Urothelium cell line (cell line): ENCODE measurements around the gene LTB4R.

Experiments
- DNase-seq: peaks from one replicate; pipeline ENCODE4 v3.0.0; 2011; ENCODE audit warnings: low spot score, mixed read lengths
- FAIRE-seq: peaks from 2 replicates; lab custom pipeline; 2011; peaks lifted over from hg19 to GRCh38; lab: Jason Lieb, UNC

LTB4R gene

GRCh38 chr14:24299255-24300191 is 11.8 kb upstream of the LTB4R start, which contains the start of the genes DHRS1 and NOP9:
TSS of gene DHRS1 (minus strand) at chr14:24299780. CDS start at chr14:24299106, 674 bp downstream.
TSS of gene NOP9 (plus strand) at chr14:24299850. CDS start at chr14:24299955, 105 bp downstream.
- DNase-seq = peak; percentile 92
- no peak for FAIRE-seq

GRCh38 chr14:24300326-24300980 is 10.8 kb upstream of the LTB4R start:
- DNase-seq (no peak), FAIRE-seq (no peak)

GRCh38 chr14:24304019-24304387 is 7.3 kb upstream of the LTB4R start:
- DNase-seq (no peak), FAIRE-seq (no peak)

DNA sequence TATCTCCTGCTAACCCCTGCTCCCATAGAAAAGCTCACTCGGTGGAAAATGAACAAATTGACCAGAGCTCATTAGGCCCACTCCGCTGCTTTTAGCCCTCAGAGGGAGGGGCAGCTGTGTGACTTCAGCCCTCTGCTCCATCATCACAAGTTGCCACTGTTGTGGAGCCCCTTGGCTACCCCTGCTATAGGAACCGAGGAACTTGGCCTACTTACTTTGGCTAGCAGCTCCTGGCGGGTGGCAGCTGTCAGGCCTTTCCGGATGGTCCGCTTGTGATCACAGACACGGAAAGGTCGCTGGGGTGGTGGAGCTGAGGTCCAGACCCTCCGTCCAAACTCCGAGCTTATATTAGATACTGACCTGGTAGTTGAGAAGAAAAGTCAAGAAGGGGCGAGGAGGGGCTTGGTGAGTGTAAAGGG is 4.1 kb upstream of the LTB4R start:
- DNase-seq = no peak

GRCh38 chr14:24307575-24308341 is 3.5 kb upstream of the LTB4R start, which contains the start of gene CIDEB:
TSS of gene CIDEB (minus strand) at chr14:24307977. CDS start at chr14:24307858, 119 bp downstream.
- peak; percentile 73 for DNase-seq

More for the DNA sequence above, 4.1 kb upstream of the LTB4R start:
- FAIRE-seq = no peak

GRCh38 chr14:24308342-24309124 is 2.8 kb upstream of the LTB4R start:
- no peak for FAIRE-seq
- DNase-seq = no peak

More at GRCh38 chr14:24307575-24308341, 3.5 kb upstream of the LTB4R start, which contains the start of gene CIDEB:
- FAIRE-seq = no peak

DNA sequence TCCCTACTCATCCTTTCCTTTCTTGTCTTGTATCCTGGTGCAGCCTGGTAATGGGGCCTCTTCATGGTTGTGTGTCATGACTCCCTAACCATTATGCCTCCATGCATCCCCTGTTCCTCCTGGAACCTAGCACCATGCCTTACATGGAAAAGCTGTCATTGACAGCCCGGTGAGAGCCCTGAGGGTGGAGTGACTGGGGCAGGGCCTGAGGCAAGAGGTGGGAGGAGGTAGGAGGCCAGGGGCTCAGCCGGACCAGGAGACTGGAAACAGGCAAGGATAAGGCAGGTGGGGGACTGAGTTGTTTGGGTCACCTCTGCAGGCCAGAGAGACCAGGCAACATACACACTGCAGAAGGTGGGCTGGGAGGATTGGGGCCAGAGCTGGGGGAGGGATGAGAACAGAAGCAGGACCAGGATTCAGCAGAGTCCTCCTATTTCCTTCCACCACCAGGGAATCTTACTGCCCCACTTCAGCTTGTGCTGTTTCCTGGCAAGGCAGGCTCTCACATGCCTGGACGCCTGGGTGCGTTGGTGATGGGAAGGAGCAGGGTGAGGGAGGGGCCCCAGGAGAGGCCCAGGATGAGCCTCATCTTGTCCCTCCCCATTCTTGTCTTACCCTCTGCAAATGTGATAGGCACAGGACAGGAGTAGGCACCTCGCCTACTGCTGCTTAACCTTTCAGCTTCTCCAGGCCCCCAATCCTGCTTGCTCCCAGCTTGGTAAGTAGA is 1.6 kb upstream of the LTB4R start, which contains the start of gene LTB4R2:
Gene LTB4R2, plus strand, starts transcription at position 603 of the 727 bp plus-strand sequence. CDS start 525 bp downstream, outside the sequence.
- FAIRE-seq = no peak
- DNase-seq = no peak

DNA sequence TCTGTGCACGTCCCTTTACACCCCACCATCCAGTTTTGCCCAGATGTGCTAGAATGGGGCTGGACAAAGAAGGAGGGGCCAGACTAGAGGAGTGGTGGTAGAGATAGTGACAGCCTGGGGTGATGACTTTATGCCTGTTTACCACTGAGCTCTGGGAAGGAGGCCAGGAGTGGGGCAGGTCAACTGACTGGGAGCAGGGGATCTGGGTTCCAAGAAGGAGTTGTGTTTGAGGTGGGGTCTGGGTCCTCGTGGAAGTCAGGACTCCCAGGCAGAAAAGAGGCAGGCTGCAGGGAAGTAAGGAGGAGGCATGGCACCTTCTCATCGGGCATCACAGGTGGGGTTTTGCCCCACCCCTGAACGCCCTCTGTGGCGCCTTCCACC is 1.0 kb upstream of the LTB4R start:
- DNase-seq = no peak
- FAIRE-seq = no peak

GRCh38 chr14:24311837-24312615 is 724 bp downstream of the LTB4R start:
- DNase-seq (no peak), FAIRE-seq (no peak)

DNA sequence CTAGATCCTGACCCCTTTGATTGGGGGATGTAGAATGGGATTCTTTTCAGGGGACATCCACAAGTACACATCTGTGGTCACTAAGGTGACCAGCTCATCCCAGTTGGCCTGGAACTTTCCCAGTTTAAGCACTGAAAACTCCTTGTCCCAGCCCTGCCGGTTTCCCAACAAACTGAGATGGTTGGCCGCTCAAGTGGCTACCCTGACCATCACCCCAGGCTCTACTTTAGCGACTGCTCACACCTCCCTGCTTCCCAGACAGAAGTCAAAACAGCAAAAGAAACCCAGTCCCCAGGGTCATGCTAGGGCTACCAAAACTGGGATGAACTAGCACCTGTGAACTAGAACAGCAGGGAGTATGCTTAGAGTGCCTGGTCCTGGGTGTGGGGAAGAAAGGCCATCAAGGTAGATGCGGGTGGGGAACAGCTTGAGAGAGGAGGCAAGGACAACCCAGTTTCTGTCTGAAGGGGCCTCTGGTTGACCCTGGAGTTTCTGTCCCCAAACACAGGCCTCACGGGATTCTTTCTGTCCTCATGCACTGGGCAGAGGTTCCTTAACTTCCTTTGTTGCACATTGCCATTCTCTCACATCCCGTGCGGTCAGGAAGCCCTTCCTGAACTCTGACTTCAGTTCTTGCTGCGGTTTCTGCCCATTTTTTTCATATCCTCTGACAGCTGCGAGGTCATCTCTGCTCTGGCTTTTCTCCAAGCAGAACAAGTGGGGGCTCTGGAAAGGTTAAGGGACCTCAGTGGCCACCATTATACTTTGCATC is 1.6 kb downstream of the LTB4R start:
- no peak for FAIRE-seq
- DNase-seq = no peak

DNA sequence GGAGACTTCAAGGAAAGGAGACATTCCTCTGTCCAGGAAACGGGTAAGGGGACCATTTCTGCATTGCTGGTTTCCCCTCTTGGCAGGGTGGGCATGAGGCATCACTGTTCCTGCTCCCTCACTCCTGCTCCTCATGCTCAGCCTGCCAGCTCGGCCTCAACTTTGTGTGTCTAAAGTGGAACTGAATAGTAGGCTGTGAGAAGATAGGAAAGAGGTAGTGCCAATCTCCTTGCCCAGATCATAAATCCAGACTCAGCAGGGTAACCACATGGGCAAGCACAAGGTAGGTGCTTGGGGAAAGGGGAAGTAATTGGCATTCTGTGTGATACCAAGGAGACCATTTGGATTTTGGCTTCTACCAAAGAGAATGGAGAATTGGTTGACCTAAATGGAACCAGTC is 2.6 kb downstream of the LTB4R start:
- no peak for FAIRE-seq
- no peak for DNase-seq

DNA sequence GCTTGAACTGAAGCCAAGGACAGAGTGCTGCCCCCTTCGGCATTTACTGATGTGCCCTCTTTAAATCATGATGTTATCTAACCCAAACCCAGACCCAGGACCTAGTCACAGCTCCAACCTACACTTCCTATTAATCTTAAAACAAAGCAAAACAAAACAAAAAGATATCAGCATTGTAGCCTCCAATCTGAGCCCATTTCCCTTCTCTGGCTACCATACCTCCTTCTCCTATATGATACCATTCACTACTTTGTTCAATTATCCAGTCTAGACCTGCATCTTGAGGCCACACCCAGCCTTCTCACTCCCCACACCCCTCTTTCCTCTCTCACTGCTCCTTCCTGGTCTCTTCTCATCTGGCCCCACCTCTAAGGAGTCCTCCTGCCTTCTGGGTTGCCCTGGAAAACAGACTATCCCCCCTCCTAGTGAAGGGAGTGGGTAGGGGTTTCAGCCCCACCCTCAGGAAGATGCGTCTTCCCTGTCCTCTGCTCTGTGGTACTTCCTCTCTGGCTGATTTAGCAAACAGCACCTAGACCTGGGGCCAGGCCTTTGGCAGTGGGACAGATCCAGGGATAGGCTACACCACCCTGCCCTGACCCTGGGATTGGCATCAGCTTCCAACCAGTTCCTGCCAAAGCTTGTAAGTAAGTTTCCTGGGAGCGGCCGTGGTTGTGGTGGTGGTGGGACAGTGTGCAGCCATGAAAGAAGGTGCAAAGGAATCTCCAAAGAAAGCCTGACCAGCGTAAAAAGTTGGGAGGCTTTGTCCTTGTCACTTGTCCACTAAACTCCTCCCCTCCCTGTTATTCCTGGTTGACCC is 3.3 kb downstream of the LTB4R start:
- no peak for DNase-seq
- no peak for FAIRE-seq

DNA sequence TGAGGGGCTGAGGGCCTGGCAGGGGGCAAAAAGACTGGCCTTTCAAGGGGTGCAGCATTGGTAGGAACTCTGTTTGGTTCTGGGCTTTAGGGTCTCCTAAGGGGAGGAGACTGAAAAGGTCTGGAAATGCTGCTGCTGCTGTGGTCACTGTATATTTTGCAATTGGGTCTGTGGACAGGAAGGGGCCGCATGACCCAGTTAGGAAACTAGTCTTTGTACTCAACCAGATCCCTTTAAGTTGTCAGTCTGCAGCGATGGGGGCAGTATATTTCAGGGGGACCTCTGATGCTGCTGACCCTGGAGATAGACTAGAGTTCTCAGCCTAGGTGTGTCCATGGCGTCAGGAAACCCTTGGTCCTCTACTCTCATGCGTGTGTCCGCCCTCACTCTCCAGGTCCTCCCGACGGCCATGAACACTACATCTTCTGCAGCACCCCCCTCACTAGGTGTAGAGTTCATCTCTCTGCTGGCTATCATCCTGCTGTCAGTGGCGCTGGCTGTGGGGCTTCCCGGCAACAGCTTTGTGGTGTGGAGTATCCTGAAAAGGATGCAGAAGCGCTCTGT is 4.0 kb downstream of the LTB4R start:
- FAIRE-seq = no peak

GRCh38 chr14:24315807-24316596 is 4.7 kb downstream of the LTB4R start:
- DNase-seq = no peak

More for the DNA sequence above, 4.0 kb downstream of the LTB4R start:
- DNase-seq = no peak

DNA sequence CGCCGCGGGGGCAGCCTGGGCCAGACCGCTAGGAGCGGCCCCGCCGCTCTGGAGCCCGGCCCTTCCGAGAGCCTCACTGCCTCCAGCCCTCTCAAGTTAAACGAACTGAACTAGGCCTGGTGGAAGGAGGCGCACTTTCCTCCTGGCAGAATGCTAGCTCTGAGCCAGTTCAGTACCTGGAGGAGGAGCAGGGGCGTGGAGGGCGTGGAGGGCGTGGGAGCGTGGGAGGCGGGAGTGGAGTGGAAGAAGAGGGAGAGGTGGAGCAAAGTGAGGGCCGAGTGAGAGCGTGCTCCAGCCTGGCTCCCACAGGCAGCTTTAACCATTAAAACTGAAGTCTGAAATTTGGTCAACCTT is 5.3 kb downstream of the LTB4R start:
- no peak for DNase-seq
- FAIRE-seq = no peak

More at GRCh38 chr14:24315807-24316596, 4.7 kb downstream of the LTB4R start:
- no peak for FAIRE-seq
